Small intestine (tissue), 7 donors: ENCODE measurements around the gene ZFHX2. TPM values are rescaled to one million over a fixed set of nuclear protein-coding genes. Genes with fewer than 3 reads are reported as not detected.
"Not testable (repeated sequence)": the region's sequence is repeated elsewhere in the genome, so short reads cannot be mapped to it uniquely, and the experiment has no call there.

ENCODE experiments used
- DNase-seq, 2 donors: peaks; one replicate each; pipeline versions ENCODE4 v3.0.0 to v3.0.0-alpha.2; 2013
- FAIRE-seq: peaks from 2 replicates; lab custom pipeline; 2012; peaks lifted over from hg19 to GRCh38; lab: Jason Lieb, UNC
- H3K27ac ChIP-seq, 3 donors: one replicate each; pipeline ENCODE4 v1.5.1; 2013; ENCODE audit warnings: low read length in 2 of 3, mild to moderate bottlenecking in 2 of 3, control low read depth in 1 of 3, inconsistent platforms in 1 of 3, low read depth in 1 of 3, moderate library complexity in 1 of 3
- H3K27me3 ChIP-seq, 3 donors: one replicate each; pipeline ENCODE4 v1.6.1; 2013; ENCODE audit warnings: low read length in 3 of 3, inconsistent platforms in 1 of 3; ENCODE audit not compliant: control insufficient read depth in 3 of 3, insufficient read depth in 3 of 3
- H3K36me3 ChIP-seq, 3 donors: one replicate each; pipeline ENCODE4 v1.6.1; 2013; ENCODE audit warnings: low read length in 3 of 3, inconsistent platforms in 1 of 3, low read depth in 1 of 3, mild to moderate bottlenecking in 1 of 3, moderate library complexity in 1 of 3; ENCODE audit not compliant: control insufficient read depth in 3 of 3, insufficient read depth in 2 of 3
- H3K4me1 ChIP-seq, 3 donors: one replicate each; pipeline ENCODE4 v1.6.1; 2013; ENCODE audit warnings: low read length in 2 of 3, inconsistent platforms in 1 of 3, low read depth in 1 of 3, mild to moderate bottlenecking in 1 of 3, moderate library complexity in 1 of 3; ENCODE audit not compliant: control insufficient read depth in 3 of 3, insufficient read depth in 2 of 3
- H3K4me3 ChIP-seq, 3 donors: one replicate each; pipeline ENCODE4 v1.5.1; 2013; ENCODE audit warnings: low read length in 3 of 3, control low read depth in 1 of 3, inconsistent platforms in 1 of 3, low read depth in 1 of 3, mild to moderate bottlenecking in 1 of 3, moderate library complexity in 1 of 3
- H3K9me3 ChIP-seq, 2 donors: one replicate each; pipeline ENCODE4 v1.6.1; 2013; ENCODE audit warnings: low read depth in 1 of 2, low read length in 1 of 2; ENCODE audit not compliant: control insufficient read depth in 2 of 2, insufficient read depth in 1 of 2
- WGBS, 3 donors: extraction: QIAGEN DNeasy Blood & Tissue Kit; methylation state at CpG; one replicate each; pipeline ENCODE4 v1.1.7; 2013; 5-methylcytosine and 5-hydroxymethylcytosine counted together
- polyA plus RNA-seq, 4 donors: library from polyadenylated mRNA; stranded (reverse) in 3 of 4; unstranded in 1 of 4; fragments of 200-250 nt in 3 of 4; fragments of 120-200 nt in 1 of 4; gene quantifications; one replicate each; pipeline versions ENCODE4 v1.2.1 to v1.2.3, GENCODE V29; 2013
- donor health status: healthy with polysubstance abuse.
- donor health status: control.
- donor health status: control.
- donor health status: Bipolar disorder and iron deficiency.
- donor health status: healthy.

The ZFHX2 gene
- polyA plus RNA-seq, 4 donors: 0.55 to 2.2 TPM; not detected in 2

DNA sequence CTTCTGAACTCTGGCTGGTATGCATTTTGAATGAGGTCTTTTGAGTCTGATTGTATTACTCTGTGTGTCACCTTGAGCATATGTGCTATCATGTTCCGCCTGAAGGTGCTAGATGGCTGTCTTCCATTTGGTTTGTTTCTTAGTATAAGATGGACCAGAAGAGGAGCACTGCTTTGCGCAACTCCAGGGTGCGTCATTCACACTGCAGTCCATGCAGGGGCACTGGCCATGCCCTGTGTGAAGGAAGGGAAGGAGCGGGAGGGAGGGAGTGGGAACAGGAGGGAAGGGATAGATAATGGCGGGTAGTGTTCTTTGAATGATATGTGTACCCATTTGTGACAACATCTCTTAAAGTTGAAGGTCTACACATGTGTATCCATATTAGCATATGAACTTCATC lies 8.2 kb downstream of the ZFHX2 start:
- peaks cover 0 to 2% (median 0%) of the 10 kb centered on the region in 3 donors for H3K27me3 ChIP-seq
- 93 to 97% (median 97%) methylated on average over 5 of the region's 5 CpGs for WGBS, 3 donors
- FAIRE-seq (no peak), DNase-seq (no peak)
- no peak overlapping the region for H3K4me3 ChIP-seq
- no peaks in the 10 kb centered on the region for H3K36me3 ChIP-seq
- no peaks in the 10 kb centered on the region for H3K9me3 ChIP-seq
- H3K4me1 ChIP-seq: peaks cover 0 to 15% (median 0%) of the 10 kb centered on the region in 3 donors
- no peak overlapping the region for H3K27ac ChIP-seq

DNA sequence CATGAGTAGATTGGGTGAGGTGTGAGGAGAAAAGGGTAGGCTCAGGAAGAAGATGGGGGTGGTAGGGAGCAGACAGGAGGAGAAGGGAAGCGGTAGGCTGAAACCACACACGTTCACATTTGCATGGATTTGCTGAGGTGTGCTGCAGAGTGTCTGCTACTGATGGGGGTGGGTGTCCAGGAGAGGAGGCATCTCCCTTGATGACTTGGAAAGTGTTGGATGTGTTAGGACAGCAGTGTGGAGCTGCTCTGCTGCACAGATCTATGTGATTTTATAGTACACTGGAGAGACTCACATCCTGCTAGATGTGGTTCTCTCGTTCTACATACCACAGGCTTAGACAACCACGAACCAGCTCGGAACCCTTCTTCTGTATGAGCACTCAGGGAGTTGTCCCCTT lies 9.3 kb downstream of the ZFHX2 start:
- no peaks in the 10 kb centered on the region for H3K27me3 ChIP-seq
- H3K4me3 ChIP-seq: no peak overlapping the region
- FAIRE-seq: no peak
- H3K27ac ChIP-seq: no peak overlapping the region
- no peak for DNase-seq
- 76 to 81% (median 77%) methylated on average over 5 of the region's 5 CpGs for WGBS, 3 donors
- peaks cover 0 to 15% (median 0%) of the 10 kb centered on the region in 3 donors for H3K4me1 ChIP-seq
- H3K36me3 ChIP-seq: peaks cover 0 to 3% (median 0%) of the 10 kb centered on the region in 3 donors
- H3K9me3 ChIP-seq: no peaks in the 10 kb centered on the region

DNA sequence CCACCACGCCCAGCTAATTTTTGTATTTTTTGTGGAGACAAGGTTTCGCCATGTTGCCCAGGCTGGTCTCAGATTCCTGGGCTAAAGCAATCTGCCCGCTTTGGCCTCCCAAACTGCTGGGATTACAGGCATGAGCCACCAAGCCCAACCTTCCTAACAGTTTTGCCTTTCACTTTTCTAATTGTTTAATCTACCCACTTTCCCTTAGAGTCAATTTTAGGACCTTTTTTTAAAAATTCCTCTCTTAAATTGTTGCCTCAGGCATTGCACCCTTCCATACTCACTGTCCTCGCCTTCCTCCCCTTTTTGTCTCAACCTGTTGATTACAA lies 11.5 kb downstream of the ZFHX2 start:
- 86 to 90% (median 89%) methylated on average over 4 of the region's 4 CpGs for WGBS, 3 donors
- Histone ChIP-seq H3K4me1 (peaks cover 0 to 12% (median 0%) of the 10 kb centered on the region in 3 donors), H3K27me3 (no peaks in the 10 kb centered on the region), H3K9me3 (no peaks in the 10 kb centered on the region), H3K4me3 (no peak overlapping the region), H3K27ac (no peak overlapping the region), H3K36me3 (peaks cover 0 to 6% (median 0%) of the 10 kb centered on the region in 3 donors)
- FAIRE-seq (no peak), DNase-seq (no peak)

DNA sequence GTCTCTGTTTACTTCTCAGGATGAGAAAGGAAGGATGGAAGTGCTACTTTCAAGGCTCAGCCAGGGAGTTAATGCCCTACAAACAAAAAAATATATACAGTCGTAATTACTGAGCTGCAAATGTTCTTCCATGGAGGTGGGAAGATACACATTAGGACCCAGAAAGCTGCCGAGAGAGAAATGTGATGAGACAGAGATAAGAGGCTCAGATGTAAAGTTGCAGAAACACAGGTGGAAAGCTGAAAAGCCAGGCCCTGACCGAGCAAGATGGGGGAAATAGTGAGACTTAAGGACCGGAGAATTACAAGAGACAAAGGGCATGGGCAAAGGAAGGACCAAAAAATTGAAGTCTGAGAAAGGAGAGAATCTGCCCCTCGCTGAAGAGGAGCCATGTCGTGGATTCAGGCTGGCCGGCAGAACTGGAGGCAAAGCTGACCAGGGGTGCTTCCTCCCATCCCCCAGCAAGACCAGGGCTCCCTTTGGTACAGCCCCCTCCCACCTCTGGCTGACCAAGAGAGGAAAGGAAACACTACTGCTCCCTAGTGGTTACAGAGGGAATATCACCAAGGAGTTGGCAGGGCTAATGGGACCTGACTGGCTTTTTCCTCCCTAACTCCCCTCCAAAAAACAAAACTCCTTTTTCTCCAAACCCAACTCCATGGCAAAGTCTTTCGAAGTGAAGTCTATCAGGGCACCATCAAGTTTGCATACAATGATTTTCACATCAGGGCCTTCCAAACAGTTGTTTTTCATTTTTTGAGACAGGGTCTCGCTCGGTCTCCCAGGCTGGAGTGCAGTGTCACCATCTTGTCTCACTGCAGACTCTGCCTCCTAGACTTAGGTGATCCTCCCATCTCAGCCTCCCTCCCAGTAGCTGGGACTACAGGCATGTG lies 12.1 kb downstream of the ZFHX2 start:
- H3K27me3 ChIP-seq: no peaks in the 10 kb centered on the region
- no peak for FAIRE-seq

DNA sequence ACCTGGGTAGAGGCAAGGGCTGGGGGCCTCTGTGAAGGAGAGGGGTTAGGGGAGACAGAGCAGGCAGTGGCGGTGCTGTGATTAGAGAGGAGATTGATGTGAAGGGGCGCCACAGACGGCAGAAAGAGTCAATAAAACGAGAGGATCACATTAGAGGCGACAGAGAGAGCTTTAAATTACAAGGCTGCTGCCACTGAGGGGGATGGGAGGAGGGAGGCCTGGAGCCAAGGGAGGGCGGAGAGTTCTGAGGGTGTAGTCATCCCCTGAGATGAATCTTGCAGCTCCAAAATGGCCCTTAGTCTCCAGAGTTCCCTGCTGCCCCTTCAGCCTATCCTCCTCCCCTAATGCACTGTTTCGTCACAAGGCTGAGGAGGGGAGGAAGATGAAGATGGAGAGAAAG lies 12.8 kb downstream of the ZFHX2 start:
- H3K27ac ChIP-seq: no peak overlapping the region
- peaks cover 0 to 3% (median 0%) of the 10 kb centered on the region in 3 donors for H3K4me1 ChIP-seq
- no peak overlapping the region for H3K4me3 ChIP-seq
- no peaks in the 10 kb centered on the region for H3K9me3 ChIP-seq
- no peak for DNase-seq
- H3K27me3 ChIP-seq: no peaks in the 10 kb centered on the region
- FAIRE-seq: no peak
- 56 to 69% (median 68%) methylated on average over 7 of the region's 7 CpGs for WGBS, 3 donors
- H3K36me3 ChIP-seq: peaks cover 0 to 14% (median 0%) of the 10 kb centered on the region in 3 donors

More for the DNA sequence above, 12.1 kb downstream of the ZFHX2 start:
- peaks cover 0 to 6% (median 0%) of the 10 kb centered on the region in 3 donors for H3K4me1 ChIP-seq
- DNase-seq: peak; percentile 36 to 55
- H3K36me3 ChIP-seq: peaks cover 0 to 10% (median 0%) of the 10 kb centered on the region in 3 donors
- H3K9me3 ChIP-seq: no peaks in the 10 kb centered on the region
- WGBS, 3 donors: 41 to 46% (median 41%) methylated on average over 10 of the region's 10 CpGs
- H3K4me3 ChIP-seq: no peak overlapping the region
- no peak overlapping the region for H3K27ac ChIP-seq

DNA sequence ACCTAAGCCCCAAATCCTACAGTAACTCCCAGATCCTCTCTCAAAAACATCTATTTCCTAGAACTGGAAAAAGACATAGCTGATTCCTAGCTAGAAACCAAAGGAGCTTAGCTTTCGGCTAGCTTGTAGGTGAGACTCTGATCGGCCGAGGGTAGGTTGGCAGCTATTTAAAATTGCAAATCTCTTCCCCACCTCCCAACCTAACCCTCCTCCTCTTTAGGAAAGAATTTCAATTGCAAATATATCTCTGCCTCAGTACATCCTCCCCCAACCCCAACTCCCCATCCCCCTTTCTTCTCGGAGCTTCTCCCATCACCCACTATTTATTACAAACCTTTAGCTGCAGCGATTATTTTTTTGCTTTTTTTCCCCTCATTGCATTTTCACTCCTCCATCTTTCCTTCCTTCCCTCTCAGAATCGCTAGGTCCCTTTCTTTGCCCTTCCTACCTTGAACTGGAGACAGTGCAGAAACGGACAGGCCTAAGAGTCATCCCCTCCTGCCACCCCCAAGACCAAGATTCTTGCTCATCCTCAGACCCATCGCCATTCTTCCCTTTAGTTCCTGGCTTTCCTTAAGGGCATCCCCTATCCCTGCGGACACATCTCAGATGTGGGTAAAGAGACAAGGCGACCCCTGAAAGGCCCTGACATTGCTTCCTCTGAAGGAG lies 13.4 kb downstream of the ZFHX2 start:
- Histone ChIP-seq H3K27me3 (no peaks in the 10 kb centered on the region), H3K36me3 (peaks cover 0 to 18% (median 0%) of the 10 kb centered on the region in 3 donors), H3K27ac (no peak overlapping the region), H3K9me3 (no peaks in the 10 kb centered on the region), H3K4me3 (no peak overlapping the region), H3K4me1 (peaks cover 0 to 3% (median 0%) of the 10 kb centered on the region in 3 donors)
- DNase-seq: no peak
- FAIRE-seq: no peak
- 73 to 86% (median 86%) methylated on average over 10 of the region's 10 CpGs for WGBS, 3 donors

DNA sequence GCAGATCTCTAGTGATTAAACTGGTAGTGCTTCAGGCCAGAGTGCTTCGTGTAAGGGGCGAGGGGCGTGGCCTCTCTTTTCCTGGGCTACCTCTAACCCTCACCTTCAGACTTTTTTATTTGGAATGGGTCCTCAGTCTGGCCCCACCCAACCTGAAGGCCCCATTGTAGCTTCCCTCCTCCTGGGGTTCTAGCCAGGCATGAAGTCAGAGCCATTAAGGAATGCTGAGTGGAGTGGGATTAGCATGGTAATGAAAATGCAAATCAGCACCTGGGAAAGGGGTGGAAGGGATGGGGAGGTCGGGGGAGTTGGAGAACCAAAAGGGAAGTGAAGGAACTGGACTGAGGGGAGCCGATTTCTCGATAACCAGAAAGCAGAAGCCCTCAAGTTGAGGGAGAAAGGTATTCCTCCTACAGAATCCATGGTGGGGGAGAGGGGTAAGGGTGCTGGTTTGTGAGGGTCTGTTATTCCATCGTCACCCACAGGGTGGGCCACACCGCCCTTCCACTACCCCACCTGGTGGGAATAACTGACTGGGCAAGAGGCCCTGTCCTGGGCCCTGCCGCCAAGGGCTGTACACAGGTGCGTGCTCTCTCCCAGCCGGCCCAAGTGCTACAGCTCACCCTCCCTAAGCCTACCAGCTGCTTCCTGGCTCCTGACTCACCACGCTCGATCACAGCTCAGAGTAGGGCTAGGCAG lies 14.1 kb downstream of the ZFHX2 start:
- Histone ChIP-seq H3K9me3 (no peaks in the 10 kb centered on the region), H3K27me3 (no peaks in the 10 kb centered on the region), H3K27ac (no peak overlapping the region), H3K36me3 (peaks cover 0 to 24% (median 0%) of the 10 kb centered on the region in 3 donors), H3K4me3 (no peak overlapping the region), H3K4me1 (peaks cover 0 to 3% (median 0%) of the 10 kb centered on the region in 3 donors)
- WGBS, 3 donors: 61 to 78% (median 74%) methylated on average over 13 of the region's 13 CpGs
- DNase-seq (no peak), FAIRE-seq (no peak)

DNA sequence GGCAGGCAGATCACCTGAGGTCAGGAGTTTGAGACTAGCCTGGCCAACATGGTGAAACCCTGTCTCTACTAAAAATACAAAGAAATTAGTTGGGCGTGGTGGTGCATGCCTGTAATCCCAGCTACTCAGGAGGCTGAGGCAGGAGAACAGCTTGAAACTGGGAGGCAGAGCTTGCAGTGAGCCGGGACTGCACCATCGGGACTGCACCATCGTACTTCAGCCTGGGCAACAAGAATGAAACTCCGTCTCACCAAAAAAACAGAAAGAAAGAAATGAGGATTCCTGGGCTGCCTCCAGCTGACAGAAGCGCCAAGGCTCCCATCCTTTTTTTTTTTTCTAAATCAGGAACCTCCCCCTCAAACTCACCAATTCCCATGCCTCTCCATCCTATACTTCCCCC lies 14.7 kb downstream of the ZFHX2 start:
- H3K4me1 ChIP-seq, FAIRE-seq, H3K9me3 ChIP-seq, H3K27me3 ChIP-seq, H3K27ac ChIP-seq, DNase-seq, H3K4me3 ChIP-seq: not testable (repeated sequence)
- H3K36me3 ChIP-seq: peaks cover 0 to 28% (median 0%) of the 10 kb centered on the region in 3 donors
- 83 to 93% (median 89%) methylated on average over 6 of the region's 6 CpGs for WGBS, 3 donors
